Measurements from ENCODE around the gene NPR1. TPM values are rescaled to one million over a fixed set of nuclear protein-coding genes. Genes with fewer than 3 reads are reported as not detected.

NPR1 gene
- total and polyA plus RNA-seq, 2 of the 13 experiments (the other 11 are each of a cell fraction or from before 2014, with no cell fraction given): not detected

- H3K4me2 ChIP-seq (ENCODE audit: low read depth, low read length): peak overlapping the region; percentile 81
- peaks cover 29% of the 10 kb centered on the region for H3K4me1 ChIP-seq (ENCODE audit: insufficient read depth, low read length)
- ChIA-PET POLR2A (interaction anchor here (2.1 kb wide), 1 partner anchor 36 kb away, joined by 9 read pairs; the partner anchor contains the start of gene CHTOP), CTCF (ENCODE audit: low intra/inter-chr PET ratio, low total read pairs) (no interaction called here)
- DNase-seq (ENCODE audit: low spot score): no peak
- H3K79me2 ChIP-seq (ENCODE audit: insufficient read depth, low read length): peaks cover 33% of the 10 kb centered on the region
- H3K36me3 ChIP-seq (replicated peaks in 1 of 2; ENCODE audit: control insufficient read depth in 1 of 2, insufficient read depth in 2 of 2, low read length in 2 of 2): peaks cover 18 to 38% of the 10 kb centered on the region in 2 experiments
- in situ Hi-C loops (cut with HindIII; ENCODE audit: extremely low pct_ligation_motif_present, low pct_unique_long_range_greater_than_20kb): no loop called here
- no peak; the same call in 2 of the 3 replicates for ATAC-seq
- no peaks in the 10 kb centered on the region; a peak in 1 of 5 replicates for H3K27me3 ChIP-seq (ENCODE audit: control insufficient read depth in 1 of 2, insufficient read depth in 2 of 2, low read length in 2 of 2)
- H3K9ac ChIP-seq (ENCODE audit: insufficient read depth, low read depth, low read length): peak overlapping the region; percentile 96
- 1% methylated on average over 20 of the region's 22 CpGs for WGBS (ENCODE audit: low lambda C conversion rate)
- BruUV-seq (replicated peaks): TSS peak; percentile 88
- H3K9me3 ChIP-seq (ENCODE audit: low read length): no peaks in the 10 kb centered on the region
- intact Hi-C loops (cut with micrococcal nuclease; ENCODE audit: unreplicated experiment): loop anchor here (5.0 kb wide), 2 partner anchors 38 to 57 kb away; partner anchors contain the start of genes CHTOP and INTS3
- H4K20me1 ChIP-seq (ENCODE audit: insufficient read depth, low read length): no peaks in the 10 kb centered on the region
- H2AFZ ChIP-seq (ENCODE audit: low read length): no peak overlapping the region
- H3K27ac ChIP-seq (ENCODE audit: extremely low read length, insufficient read depth, low read length): peak overlapping the region; percentile 78
- H3K4me3 ChIP-seq (replicated peaks in 1 of 3; ENCODE audit: insufficient read depth in 1 of 3, low read depth in 2 of 3, low read length in 3 of 3): peak overlapping the region; percentile 65 to 83 (median 83)
- FAIRE-seq: no peak
- TF ChIP-seq BCL3 (CRISPR knock-in tag; IDR thresholded peaks at IDR 0.05) (no peak), DPF2 (CRISPR knock-in tag; IDR thresholded peaks at IDR 0.05; ENCODE audit: borderline replicate concordance, low read depth) (no peak), ZNF567 (CRISPR knock-in tag; IDR thresholded peaks at IDR 0.05; ENCODE audit: borderline replicate concordance) (0 out of 2 replicates have a peak, but pooled peaks have one; percentile 29), NR2C2 (CRISPR knock-in tag; IDR thresholded peaks at IDR 0.05; ENCODE audit: borderline replicate concordance) (0 out of 2 replicates have a peak, but pooled peaks have one; percentile 15), ZNF816 (CRISPR knock-in tag; IDR thresholded peaks at IDR 0.05; ENCODE audit: borderline replicate concordance) (peak; percentile 5; the same call in 1 of the 2 replicates), XRCC5 (optimal IDR thresholded peaks at IDR 0.05; ENCODE audit: low read length) (no peak), ZNF777 (CRISPR knock-in tag; IDR thresholded peaks at IDR 0.05) (0 out of 2 replicates have a peak, but pooled peaks have one; percentile 19), ZNF761 (CRISPR knock-in tag; conservative IDR thresholded peaks at IDR 0.05) (peak; percentile 56; the same call in 1 of the 2 replicates), ZBTB3 (CRISPR knock-in tag; IDR thresholded peaks at IDR 0.05; ENCODE audit: borderline replicate concordance, low read depth) (peak; percentile 68; the same call in 1 of the 2 replicates), RAD51 (IDR thresholded peaks at IDR 0.05; ENCODE audit: borderline replicate concordance) (no peak), ZNF501 (CRISPR knock-in tag; IDR thresholded peaks at IDR 0.05) (peak; percentile 68; the same call in 1 of the 2 replicates), SMYD3 (CRISPR knock-in tag; IDR thresholded peaks at IDR 0.05) (0 out of 2 replicates have a peak, but pooled peaks have one; percentile 8), GTF3A (CRISPR knock-in tag; conservative IDR thresholded peaks at IDR 0.05) (no peak), ZNF12 (CRISPR knock-in tag; IDR thresholded peaks at IDR 0.05) (0 out of 2 replicates have a peak, but pooled peaks have one; percentile 27), ZNF709 (CRISPR knock-in tag; IDR thresholded peaks at IDR 0.05) (0 out of 2 replicates have a peak, but pooled peaks have one; percentile 42)
- TF ChIP-seq, protein P1, sequence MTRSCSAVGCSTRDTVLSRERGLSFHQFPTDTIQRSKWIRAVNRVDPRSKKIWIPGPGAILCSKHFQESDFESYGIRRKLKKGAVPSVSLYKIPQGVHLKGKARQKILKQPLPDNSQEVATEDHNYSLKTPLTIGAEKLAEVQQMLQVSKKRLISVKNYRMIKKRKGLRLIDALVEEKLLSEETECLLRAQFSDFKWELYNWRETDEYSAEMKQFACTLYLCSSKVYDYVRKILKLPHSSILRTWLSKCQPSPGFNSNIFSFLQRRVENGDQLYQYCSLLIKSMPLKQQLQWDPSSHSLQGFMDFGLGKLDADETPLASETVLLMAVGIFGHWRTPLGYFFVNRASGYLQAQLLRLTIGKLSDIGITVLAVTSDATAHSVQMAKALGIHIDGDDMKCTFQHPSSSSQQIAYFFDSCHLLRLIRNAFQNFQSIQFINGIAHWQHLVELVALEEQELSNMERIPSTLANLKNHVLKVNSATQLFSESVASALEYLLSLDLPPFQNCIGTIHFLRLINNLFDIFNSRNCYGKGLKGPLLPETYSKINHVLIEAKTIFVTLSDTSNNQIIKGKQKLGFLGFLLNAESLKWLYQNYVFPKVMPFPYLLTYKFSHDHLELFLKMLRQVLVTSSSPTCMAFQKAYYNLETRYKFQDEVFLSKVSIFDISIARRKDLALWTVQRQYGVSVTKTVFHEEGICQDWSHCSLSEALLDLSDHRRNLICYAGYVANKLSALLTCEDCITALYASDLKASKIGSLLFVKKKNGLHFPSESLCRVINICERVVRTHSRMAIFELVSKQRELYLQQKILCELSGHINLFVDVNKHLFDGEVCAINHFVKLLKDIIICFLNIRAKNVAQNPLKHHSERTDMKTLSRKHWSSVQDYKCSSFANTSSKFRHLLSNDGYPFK (CRISPR knock-in tag; IDR thresholded peaks at IDR 0.05; ENCODE audit: borderline replicate concordance): 0 out of 2 replicates have a peak, but pooled peaks have one; percentile 62
Observed at GRCh38 chr1:153670257-153670858, 8.1 kb upstream of the NPR1 start.

Measured in HepG2 (cell line).